Loucy (cell line): ENCODE data around the gene NCOR1.
"Not testable (repeated sequence)": the region's sequence is repeated elsewhere in the genome, so short reads cannot be mapped to it uniquely, and the experiment has no call there.

Source experiments
- H2AFZ ChIP-seq: fragments of 200-600 bp; sonication (generic); 2 replicates; pipeline ENCODE4 v1.6.0; 2016; ENCODE audit warnings: antibody characterized with exemption, mild to moderate bottlenecking, low read length, moderate library complexity
- H3F3A ChIP-seq: fragments of 200-600 bp; 2 replicates; pipeline ENCODE4 v1.6.0; 2016; ENCODE audit warnings: antibody characterized with exemption, low read depth, mild to moderate bottlenecking
- H3K27me3 ChIP-seq: fragments of 200-600 bp; sonication (generic); 2 replicates; pipeline ENCODE4 v1.6.1; 2014; ENCODE audit warnings: low read length, mild to moderate bottlenecking; ENCODE audit not compliant: insufficient read depth, poor library complexity, severe bottlenecking
- H3K36me3 ChIP-seq: fragments of 200-600 bp; sonication (generic); 2 replicates; pipeline ENCODE4 v1.6.1; 2016; ENCODE audit warnings: low read length; ENCODE audit not compliant: insufficient read depth
- H3K4me1 ChIP-seq: fragments of 200-600 bp; sonication (generic); 2 replicates; pipeline ENCODE4 v1.5.1; 2014; ENCODE audit warnings: low read length, mild to moderate bottlenecking; ENCODE audit not compliant: insufficient read depth, poor library complexity, severe bottlenecking
- H3K4me2 ChIP-seq: fragments of 200-600 bp; sonication (generic); 2 replicates; pipeline ENCODE4 v1.6.0; 2014; ENCODE audit warnings: antibody characterized with exemption, low read length, low read depth, mild to moderate bottlenecking; ENCODE audit not compliant: poor library complexity, severe bottlenecking
- H3K4me3 ChIP-seq: fragments of 200-600 bp; sonication (generic); 2 replicates; pipeline ENCODE4 v1.5.1; 2014; ENCODE audit warnings: low read length, mild to moderate bottlenecking, mixed read lengths; ENCODE audit not compliant: poor library complexity, severe bottlenecking
- H3K79me2 ChIP-seq: fragments of 200-600 bp; sonication (generic); 2 replicates; pipeline ENCODE4 v1.6.1; 2014; ENCODE audit warnings: low read length; ENCODE audit not compliant: insufficient read depth
- H3K9ac ChIP-seq: fragments of 200-600 bp; sonication (generic); 2 replicates; pipeline ENCODE4 v1.6.0; 2014; ENCODE audit warnings: mild to moderate bottlenecking, low read depth, low read length, moderate library complexity; ENCODE audit not compliant: poor library complexity, severe bottlenecking
- H3K9me2 ChIP-seq: fragments of 200-600 bp; sonication (generic); replicated peaks from 2 replicates; pipeline ENCODE4 v1.6.1; 2016; ENCODE audit warnings: low read depth, low read length, mixed read lengths
- H3K9me3 ChIP-seq: fragments of 200-600 bp; sonication (generic); 2 replicates; pipeline ENCODE4 v1.6.1; 2014; ENCODE audit warnings: mild to moderate bottlenecking, antibody characterized with exemption, low read length, low read depth; ENCODE audit not compliant: insufficient read depth
- H4K20me1 ChIP-seq: fragments of 200-600 bp; sonication (generic); 2 replicates; pipeline ENCODE4 v1.6.0; 2014; ENCODE audit warnings: antibody characterized with exemption, low read length, mild to moderate bottlenecking; ENCODE audit not compliant: insufficient read depth, poor library complexity, severe bottlenecking
- EZH2phosphoT487 ChIP-seq: fragments of 200-600 bp; IDR thresholded peaks from 2 replicates; pipeline ENCODE4 v1.6.1; 2018; ENCODE audit warnings: antibody characterized with exemption, mild to moderate bottlenecking, moderate library complexity, borderline replicate concordance
- TF ChIP-seq, protein P1 (sequence below): fragments of 200-600 bp; sonication (generic); conservative IDR thresholded peaks from 2 replicates; pipeline ENCODE4 v1.5.1; 2014; ENCODE audit warnings: mild to moderate bottlenecking, antibody characterized with exemption, low read length

The NCOR1 gene

DNA sequence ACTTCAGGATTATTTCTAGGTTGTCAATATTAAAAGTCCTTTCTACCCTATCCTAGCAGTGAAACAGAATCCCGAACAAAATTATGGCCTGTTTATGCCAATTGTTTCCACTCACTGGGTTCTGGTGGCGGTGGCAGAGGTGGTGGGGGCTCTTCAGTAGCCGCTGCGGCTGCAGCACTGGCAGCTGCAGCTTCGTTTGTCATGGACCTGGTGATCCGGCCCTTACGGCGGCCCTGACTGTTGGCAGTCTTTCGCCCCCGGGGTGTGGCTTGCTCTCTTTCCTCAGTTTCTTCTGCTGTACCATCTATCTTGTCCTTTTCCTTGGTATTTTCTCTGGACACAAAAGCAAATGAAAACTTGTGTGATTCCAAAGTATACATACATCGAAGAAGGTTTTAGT is 94.4 kb downstream of the NCOR1 start:
- peaks cover 92% of the 10 kb centered on the region for H3K36me3 ChIP-seq
- H3F3A ChIP-seq = no peaks in the 10 kb centered on the region
- H3K4me3 ChIP-seq = no peak overlapping the region
- H3K9me2 ChIP-seq = no peaks in the 10 kb centered on the region
- H3K9ac ChIP-seq = no peak overlapping the region
- no peaks in the 10 kb centered on the region for H3K79me2 ChIP-seq
- no peak overlapping the region for H2AFZ ChIP-seq
- H3K4me2 ChIP-seq = no peak overlapping the region
- no peaks in the 10 kb centered on the region for H3K27me3 ChIP-seq
- no peaks in the 10 kb centered on the region for H3K9me3 ChIP-seq
- H3K4me1 ChIP-seq = no peaks in the 10 kb centered on the region
- peaks cover 4% of the 10 kb centered on the region for H4K20me1 ChIP-seq
- TF ChIP-seq, protein P1, sequence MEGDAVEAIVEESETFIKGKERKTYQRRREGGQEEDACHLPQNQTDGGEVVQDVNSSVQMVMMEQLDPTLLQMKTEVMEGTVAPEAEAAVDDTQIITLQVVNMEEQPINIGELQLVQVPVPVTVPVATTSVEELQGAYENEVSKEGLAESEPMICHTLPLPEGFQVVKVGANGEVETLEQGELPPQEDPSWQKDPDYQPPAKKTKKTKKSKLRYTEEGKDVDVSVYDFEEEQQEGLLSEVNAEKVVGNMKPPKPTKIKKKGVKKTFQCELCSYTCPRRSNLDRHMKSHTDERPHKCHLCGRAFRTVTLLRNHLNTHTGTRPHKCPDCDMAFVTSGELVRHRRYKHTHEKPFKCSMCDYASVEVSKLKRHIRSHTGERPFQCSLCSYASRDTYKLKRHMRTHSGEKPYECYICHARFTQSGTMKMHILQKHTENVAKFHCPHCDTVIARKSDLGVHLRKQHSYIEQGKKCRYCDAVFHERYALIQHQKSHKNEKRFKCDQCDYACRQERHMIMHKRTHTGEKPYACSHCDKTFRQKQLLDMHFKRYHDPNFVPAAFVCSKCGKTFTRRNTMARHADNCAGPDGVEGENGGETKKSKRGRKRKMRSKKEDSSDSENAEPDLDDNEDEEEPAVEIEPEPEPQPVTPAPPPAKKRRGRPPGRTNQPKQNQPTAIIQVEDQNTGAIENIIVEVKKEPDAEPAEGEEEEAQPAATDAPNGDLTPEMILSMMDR = no peak
- TF ChIP-seq EZH2phosphoT487 = no peak

DNA sequence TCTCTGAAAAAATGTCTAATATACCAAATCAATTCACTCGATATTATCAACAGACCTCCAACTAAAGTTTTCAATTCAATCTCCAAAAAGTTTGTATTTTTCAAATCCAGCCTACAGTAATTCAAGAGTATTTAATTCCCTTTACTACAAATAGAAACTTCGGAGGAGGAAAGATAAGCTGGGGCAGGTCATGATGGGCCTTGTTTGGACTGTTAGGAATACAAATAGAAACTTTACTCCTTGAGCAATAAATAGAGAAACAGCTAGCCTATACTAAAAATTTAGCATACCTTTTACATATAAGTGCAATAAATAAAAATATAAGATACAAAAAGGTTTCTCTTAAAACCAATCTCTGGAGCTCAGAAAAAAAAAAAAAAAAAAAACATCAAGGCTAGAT is 98.2 kb downstream of the NCOR1 start:
- H4K20me1 ChIP-seq = peaks cover 4% of the 10 kb centered on the region
- H3K4me1 ChIP-seq = no peaks in the 10 kb centered on the region
- H3K9ac ChIP-seq = no peak overlapping the region
- H3K9me2 ChIP-seq = no peaks in the 10 kb centered on the region
- H3F3A ChIP-seq = no peaks in the 10 kb centered on the region
- H3K27me3 ChIP-seq = no peaks in the 10 kb centered on the region
- H3K36me3 ChIP-seq = peaks cover 90% of the 10 kb centered on the region
- H2AFZ ChIP-seq = no peak overlapping the region
- no peaks in the 10 kb centered on the region for H3K79me2 ChIP-seq
- H3K4me3 ChIP-seq = no peak overlapping the region
- H3K9me3 ChIP-seq = peaks cover 8% of the 10 kb centered on the region; the same call in 1 of the 2 replicates
- H3K4me2 ChIP-seq = no peak overlapping the region
- TF ChIP-seq, protein P1 = no peak
- TF ChIP-seq EZH2phosphoT487 = no peak

DNA sequence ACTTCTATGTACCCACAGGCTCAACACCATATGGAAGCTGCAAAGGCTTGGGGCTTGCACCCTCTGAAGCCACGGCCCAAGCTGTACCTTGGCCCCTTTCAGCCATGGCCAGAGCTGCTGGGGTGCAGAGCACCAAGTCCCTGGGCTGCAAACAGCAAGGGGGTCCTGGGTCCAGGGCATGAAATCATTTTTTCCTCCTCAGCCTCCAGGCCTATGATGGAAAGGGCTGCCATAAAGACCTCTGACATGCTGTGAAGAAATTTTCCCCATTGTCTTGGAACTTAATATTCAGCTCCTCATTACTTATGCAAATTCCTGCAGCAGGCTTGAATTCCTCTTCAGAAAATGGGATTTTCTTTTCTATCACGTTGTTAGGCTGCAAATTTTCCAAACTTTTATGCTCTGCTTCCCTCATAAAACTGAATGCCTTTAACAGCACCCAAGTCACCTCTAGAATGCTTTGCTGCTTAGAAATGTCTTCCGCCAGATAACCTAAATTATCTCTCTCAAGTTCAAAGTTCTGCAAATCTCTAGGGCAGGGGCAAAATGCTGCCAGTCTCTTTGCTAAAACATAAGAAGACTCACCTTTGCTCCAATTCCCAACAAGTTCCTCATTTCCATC is 100.1 kb downstream of the NCOR1 start:
- not testable (repeated sequence) for H3F3A ChIP-seq, H3K9ac ChIP-seq, H3K4me1 ChIP-seq, H3K4me3 ChIP-seq, H3K79me2 ChIP-seq, H2AFZ ChIP-seq, H3K27me3 ChIP-seq, H3K4me2 ChIP-seq, H3K9me3 ChIP-seq, H3K9me2 ChIP-seq, H4K20me1 ChIP-seq
- peaks cover 75% of the 10 kb centered on the region for H3K36me3 ChIP-seq

DNA sequence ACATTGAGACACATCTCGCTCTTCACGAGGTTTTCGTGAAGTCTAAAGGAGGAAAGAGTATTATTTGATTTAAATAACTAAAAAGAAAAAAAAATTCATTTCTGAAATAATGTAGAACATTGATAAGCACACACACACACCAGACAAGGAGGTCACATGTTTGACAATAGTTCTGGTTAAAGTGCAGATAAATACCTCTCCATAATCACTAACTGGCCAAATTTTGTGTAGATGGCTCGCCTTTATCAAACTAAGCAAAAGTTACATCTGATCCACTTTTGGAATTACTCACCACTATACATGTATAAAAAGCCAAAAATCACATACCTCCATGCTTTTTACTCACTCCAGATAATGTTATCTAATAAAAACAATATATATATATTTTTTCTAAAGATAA is 106.5 kb downstream of the NCOR1 start:
- Histone ChIP-seq H3K9me2 (no peaks in the 10 kb centered on the region), H2AFZ (no peak overlapping the region), H3K4me2 (no peak overlapping the region), H3K27me3 (no peaks in the 10 kb centered on the region), H3K9me3 (no peaks in the 10 kb centered on the region), H3K9ac (no peak overlapping the region), H3K79me2 (no peaks in the 10 kb centered on the region), H3K4me3 (no peak overlapping the region), H3K36me3 (peaks cover 54% of the 10 kb centered on the region), H3F3A (no peaks in the 10 kb centered on the region), H4K20me1 (no peaks in the 10 kb centered on the region), H3K4me1 (no peaks in the 10 kb centered on the region)
- TF ChIP-seq EZH2phosphoT487 = no peak
- TF ChIP-seq, protein P1 = no peak
